A204.1 (cell line): ENCODE measurements around the gene RAD51B.
"Not testable (repeated sequence)": the region's sequence is repeated elsewhere in the genome, so short reads cannot be mapped to it uniquely, and the experiment has no call there.

Experiments
- FAIRE-seq: peaks from 2 replicates; lab custom pipeline; 2012; peaks lifted over from hg19 to GRCh38; lab: Jason Lieb, UNC

RAD51B gene

GRCh38 chr14:68028075-68028474 lies 208.5 kb downstream of the RAD51B start:
- FAIRE-seq: no peak

- FAIRE-seq: not testable (repeated sequence)
Observed at GRCh38 chr14:68031011-68031410, 211.4 kb downstream of the RAD51B start.

- FAIRE-seq: no peak
Observed at GRCh38 chr14:68032154-68032553, 212.6 kb downstream of the RAD51B start.

- FAIRE-seq: no peak
Observed at GRCh38 chr14:68033336-68033932, 213.9 kb downstream of the RAD51B start.

- FAIRE-seq: peak; percentile 79
Observed at GRCh38 chr14:68034896-68035295, 215.3 kb downstream of the RAD51B start.

- FAIRE-seq: no peak
Observed at GRCh38 chr14:68036202-68036601, 216.6 kb downstream of the RAD51B start.

GRCh38 chr14:68039593-68039992 lies 220.0 kb downstream of the RAD51B start:
- no peak for FAIRE-seq

GRCh38 chr14:68040633-68041369 lies 221.2 kb downstream of the RAD51B start:
- FAIRE-seq: no peak

- no peak for FAIRE-seq
Observed at GRCh38 chr14:68041876-68042354, 222.3 kb downstream of the RAD51B start.

GRCh38 chr14:68042586-68043210 lies 223.1 kb downstream of the RAD51B start:
- FAIRE-seq: no peak

GRCh38 chr14:68043752-68044151 lies 224.2 kb downstream of the RAD51B start:
- FAIRE-seq: no peak

- no peak for FAIRE-seq
Observed at GRCh38 chr14:68047906-68048305, 228.3 kb downstream of the RAD51B start.

- not testable (repeated sequence) for FAIRE-seq
Observed at GRCh38 chr14:68048815-68049214, 229.2 kb downstream of the RAD51B start.

GRCh38 chr14:68050177-68050576 lies 230.6 kb downstream of the RAD51B start:
- FAIRE-seq: no peak

GRCh38 chr14:68051146-68051545 lies 231.6 kb downstream of the RAD51B start:
- FAIRE-seq: no peak

GRCh38 chr14:68060198-68060597 lies 240.6 kb downstream of the RAD51B start:
- FAIRE-seq: no peak

GRCh38 chr14:68062651-68063050 lies 243.1 kb downstream of the RAD51B start:
- no peak for FAIRE-seq

- FAIRE-seq: no peak
Observed at GRCh38 chr14:68065322-68065721, 245.7 kb downstream of the RAD51B start.

- FAIRE-seq: no peak
Observed at GRCh38 chr14:68074765-68075381, 255.3 kb downstream of the RAD51B start.

- FAIRE-seq: no peak
Observed at GRCh38 chr14:68075382-68076029, 255.9 kb downstream of the RAD51B start.

- FAIRE-seq: no peak
Observed at GRCh38 chr14:68076451-68076850, 256.9 kb downstream of the RAD51B start.

GRCh38 chr14:68079941-68080697 lies 260.5 kb downstream of the RAD51B start:
- no peak for FAIRE-seq
